GM23338 (cell line): ENCODE data around the gene ZNRF1. TPM values are rescaled to one million over a fixed set of nuclear protein-coding genes. Genes with fewer than 3 reads are reported as not detected.

Experiments
- ATAC-seq: fragments of 200-7000 bp; cut with Tn5 transposase; 3 replicates; pipeline ENCODE4 v1.9.1; 2020
- DNase-seq: peaks from one replicate; pipeline ENCODE4 v3.0.0-alpha.2; 2015; ENCODE audit warnings: low spot score
- H2AFZ ChIP-seq: fragments of 200-600 bp; sonication (generic); 2 replicates; pipeline ENCODE4 v1.8.0; 2016; ENCODE audit warnings: antibody characterized with exemption, mild to moderate bottlenecking, moderate library complexity
- H3F3A ChIP-seq: fragments of 200-600 bp; sonication (generic); replicated peaks from 2 replicates; pipeline ENCODE4 v1.8.0; 2017; ENCODE audit warnings: antibody characterized with exemption, mixed run types, low read depth
- H3K27ac ChIP-seq: fragments of 200-600 bp; sonication (generic); 2 replicates; pipeline ENCODE4 v1.6.1; 2016; ENCODE audit warnings: low read depth
- H3K27me3 ChIP-seq: fragments of 200-600 bp; sonication (generic); 2 replicates; pipeline ENCODE4 v1.8.0; 2016; ENCODE audit warnings: mild to moderate bottlenecking, mixed run types, moderate library complexity; ENCODE audit not compliant: insufficient read depth
- H3K36me3 ChIP-seq: fragments of 200-600 bp; sonication (generic); 2 replicates; pipeline ENCODE4 v1.8.0; 2016; ENCODE audit warnings: mild to moderate bottlenecking; ENCODE audit not compliant: insufficient read depth
- H3K4me1 ChIP-seq: fragments of 200-600 bp; sonication (generic); 2 replicates; pipeline ENCODE4 v1.8.0; 2016; ENCODE audit warnings: mild to moderate bottlenecking, moderate library complexity; ENCODE audit not compliant: insufficient read depth
- H3K4me2 ChIP-seq: fragments of 200-600 bp; sonication (generic); 2 replicates; pipeline ENCODE4 v1.7.1; 2017; ENCODE audit warnings: mixed run types
- H3K4me3 ChIP-seq: fragments of 200-600 bp; sonication (generic); 2 replicates; pipeline ENCODE4 v1.6.1; 2016; ENCODE audit warnings: mixed run types
- H3K79me2 ChIP-seq: fragments of 200-600 bp; sonication (generic); replicated peaks from 2 replicates; pipeline ENCODE4 v1.8.0; 2017; ENCODE audit warnings: mild to moderate bottlenecking; ENCODE audit not compliant: insufficient read depth
- H3K9me2 ChIP-seq: fragments of 200-600 bp; sonication (generic); 2 replicates; pipeline ENCODE4 v1.8.0; 2017; ENCODE audit not compliant: insufficient read depth
- H4K20me1 ChIP-seq: fragments of 200-600 bp; sonication (generic); replicated peaks from 2 replicates; pipeline ENCODE4 v1.8.0; 2017; ENCODE audit warnings: mild to moderate bottlenecking; ENCODE audit not compliant: insufficient read depth
- H3K27ac Mint-ChIP-seq: 2 replicates; pipeline ENCODE4 v1.8.0; 2020; ENCODE audit warnings: inconsistent platforms, mild to moderate bottlenecking, moderate library complexity, mixed read lengths
- H3K27me3 Mint-ChIP-seq: 3 replicates; pipeline ENCODE4 v1.8.0; 2022; ENCODE audit warnings: low read depth, mild to moderate bottlenecking, moderate library complexity, mixed read lengths, inconsistent platforms; ENCODE audit not compliant: insufficient read depth, poor library complexity
- H3K36me3 Mint-ChIP-seq: 3 replicates; pipeline ENCODE4 v1.8.0; 2021; ENCODE audit warnings: low read depth, mild to moderate bottlenecking, inconsistent platforms, moderate library complexity, mixed read lengths
- H3K4me1 Mint-ChIP-seq: 3 replicates; pipeline ENCODE4 v1.8.0; 2020; ENCODE audit warnings: mild to moderate bottlenecking, inconsistent platforms, mixed read lengths
- H3K4me3 Mint-ChIP-seq: 3 replicates; pipeline ENCODE4 v1.8.0; 2021; ENCODE audit warnings: moderate library complexity, mild to moderate bottlenecking, inconsistent platforms, mixed read lengths
- H3K9me3 Mint-ChIP-seq: 3 replicates; pipeline ENCODE4 v1.8.0; 2020; ENCODE audit warnings: moderate library complexity, mild to moderate bottlenecking, inconsistent platforms, mixed read lengths
- CREB1 ChIP-seq: fragments of 250-450 bp; sonication (Bioruptor Pico); IDR thresholded peaks from 2 replicates; pipeline ENCODE4 v1.5.0; 2020; ENCODE audit warnings: low read depth, mild to moderate bottlenecking, moderate library complexity
- CTCF ChIP-seq, 2 experiments: fragments of 200-600 bp in 1 of 2; sonication (generic) in 1 of 2; conservative IDR thresholded peaks; 2 replicates each; pipeline versions ENCODE4 v1.5.1 to v1.6.1; 2016 to 2017; ENCODE audit warnings: antibody characterized with exemption in 2 of 2, low read depth in 2 of 2, mild to moderate bottlenecking in 2 of 2, moderate library complexity in 1 of 2
- EZH2 ChIP-seq: fragments of 200-600 bp; sonication (generic); IDR thresholded peaks from one replicate; pipeline ENCODE4 v1.8.0; 2017; ENCODE audit warnings: antibody characterized with exemption, mild to moderate bottlenecking, low read depth; ENCODE audit not compliant: unreplicated experiment
- EZH2phosphoT487 ChIP-seq: fragments of 200-600 bp; sonication (generic); IDR thresholded peaks from one replicate; pipeline ENCODE4 v1.8.1; 2018; ENCODE audit warnings: antibody characterized with exemption; ENCODE audit not compliant: unreplicated experiment
- JUNB ChIP-seq: IDR thresholded peaks from one replicate; pipeline ENCODE4 v1.6.1; 2016; ENCODE audit warnings: antibody characterized with exemption; ENCODE audit not compliant: unreplicated experiment
- POLR2AphosphoS5 ChIP-seq: IDR thresholded peaks from 2 replicates; pipeline ENCODE4 v1.6.1; 2016; ENCODE audit warnings: antibody characterized with exemption, low read depth
- REST ChIP-seq: IDR thresholded peaks from one replicate; pipeline ENCODE4 v1.6.1; 2018; ENCODE audit warnings: antibody characterized with exemption; ENCODE audit not compliant: unreplicated experiment
- STAT1 ChIP-seq: IDR thresholded peaks from one replicate; pipeline ENCODE4 v1.6.1; 2016; ENCODE audit warnings: antibody characterized with exemption; ENCODE audit not compliant: unreplicated experiment
- ZNF331 ChIP-seq: fragments of 250-450 bp; sonication (Bioruptor Pico); IDR thresholded peaks from 2 replicates; pipeline ENCODE4 v1.5.0; 2020; ENCODE audit warnings: low read depth, mild to moderate bottlenecking, moderate library complexity
- polyA plus RNA-seq: library from polyadenylated mRNA; unstranded; fragments of >200 nt; fragmentation: Nextera tagmentation; extraction: Ambion mirVana; gene quantifications from 2 replicates; pipeline ENCODE4 v1.2.1, GENCODE V29; 2016
- total RNA-seq: library from RNA; depleted of rRNA; stranded (reverse); fragments of >200 nt; shearing (Covaris generic); gene quantifications from 2 replicates; pipeline ENCODE4 v1.2.3, GENCODE V29; 2014
- TF ChIP-seq, protein P1 (sequence below): IDR thresholded peaks from 2 replicates; pipeline ENCODE4 v1.6.1; 2016; ENCODE audit warnings: antibody characterized with exemption

The ZNRF1 gene
- total and polyA plus RNA-seq, 2 experiments from 2014 or later = 22.4 to 42.1 TPM

DNA sequence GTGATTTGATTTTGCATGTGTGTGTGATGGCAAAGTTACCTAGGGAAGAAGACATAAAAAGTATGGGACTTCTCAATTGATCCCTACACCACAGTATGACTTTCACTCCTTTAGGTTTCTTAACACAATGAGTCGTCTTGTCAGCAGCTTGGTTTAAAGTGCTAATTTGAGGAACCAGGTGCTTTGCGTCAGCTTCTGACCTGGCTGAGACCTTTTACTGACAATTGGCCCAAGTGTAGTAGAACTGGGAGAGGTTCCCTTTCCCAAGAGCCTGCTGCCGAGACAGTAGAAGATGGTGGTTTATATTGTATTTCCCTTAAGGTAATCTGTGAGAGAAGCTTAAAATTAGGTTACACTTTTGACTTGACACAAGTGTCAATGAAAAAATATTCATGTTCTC lies 62.8 kb downstream of the ZNRF1 start:
- Histone ChIP-seq H3K27ac (0 out of 2 replicates have a peak overlapping the region, but pooled peaks have one; percentile 52), H4K20me1 (peaks cover 49% of the 10 kb centered on the region), H3K36me3 (no peaks in the 10 kb centered on the region), H2AFZ (no peak overlapping the region), H3K9me2 (no peaks in the 10 kb centered on the region), H3K4me1 (peaks cover 22% of the 10 kb centered on the region), H3K79me2 (peaks cover 98% of the 10 kb centered on the region), H3K4me3 (no peak overlapping the region), H3K4me2 (no peak overlapping the region), H3K27me3 (no peaks in the 10 kb centered on the region), H3F3A (peaks cover 5% of the 10 kb centered on the region; the same call in 1 of the 2 replicates)
- peaks cover 46% of the 10 kb centered on the region for H3K4me1 Mint-ChIP-seq
- no peak for TF ChIP-seq EZH2phosphoT487
- TF ChIP-seq, protein P1, sequence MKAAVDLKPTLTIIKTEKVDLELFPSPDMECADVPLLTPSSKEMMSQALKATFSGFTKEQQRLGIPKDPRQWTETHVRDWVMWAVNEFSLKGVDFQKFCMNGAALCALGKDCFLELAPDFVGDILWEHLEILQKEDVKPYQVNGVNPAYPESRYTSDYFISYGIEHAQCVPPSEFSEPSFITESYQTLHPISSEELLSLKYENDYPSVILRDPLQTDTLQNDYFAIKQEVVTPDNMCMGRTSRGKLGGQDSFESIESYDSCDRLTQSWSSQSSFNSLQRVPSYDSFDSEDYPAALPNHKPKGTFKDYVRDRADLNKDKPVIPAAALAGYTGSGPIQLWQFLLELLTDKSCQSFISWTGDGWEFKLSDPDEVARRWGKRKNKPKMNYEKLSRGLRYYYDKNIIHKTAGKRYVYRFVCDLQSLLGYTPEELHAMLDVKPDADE = no peak
- no peak for TF ChIP-seq JUNB
- TF ChIP-seq POLR2AphosphoS5 = no peak
- TF ChIP-seq REST = no peak
- no peak for TF ChIP-seq ZNF331 (CRISPR knock-in tag)
- TF ChIP-seq CTCF (conservative IDR thresholded peaks at IDR 0.05; ENCODE audit: low read depth in 2 of 2) = no peak
- TF ChIP-seq STAT1 = no peak
- TF ChIP-seq EZH2 = no peak
- no peak for TF ChIP-seq CREB1 (CRISPR knock-in tag)
- no peaks in the 10 kb centered on the region for H3K9me3 Mint-ChIP-seq
- H3K27ac Mint-ChIP-seq = no peak overlapping the region
- ATAC-seq (no peak), DNase-seq (no peak)
- no peak overlapping the region for H3K4me3 Mint-ChIP-seq
- no peaks in the 10 kb centered on the region for H3K36me3 Mint-ChIP-seq
- H3K27me3 Mint-ChIP-seq = no peaks in the 10 kb centered on the region
